GM19455 (cell line): ENCODE measurements around the gene WRNIP1.
"Not testable (repeated sequence)": the region's sequence is repeated elsewhere in the genome, so short reads cannot be mapped to it uniquely, and the experiment has no call there.

Source experiments
- ATAC-seq: cut with Tn5 transposase; IDR thresholded peaks from one replicate; pipeline ENCODE4 v1.9.1; 2021; ENCODE audit not compliant: unreplicated experiment

The WRNIP1 gene

DNA sequence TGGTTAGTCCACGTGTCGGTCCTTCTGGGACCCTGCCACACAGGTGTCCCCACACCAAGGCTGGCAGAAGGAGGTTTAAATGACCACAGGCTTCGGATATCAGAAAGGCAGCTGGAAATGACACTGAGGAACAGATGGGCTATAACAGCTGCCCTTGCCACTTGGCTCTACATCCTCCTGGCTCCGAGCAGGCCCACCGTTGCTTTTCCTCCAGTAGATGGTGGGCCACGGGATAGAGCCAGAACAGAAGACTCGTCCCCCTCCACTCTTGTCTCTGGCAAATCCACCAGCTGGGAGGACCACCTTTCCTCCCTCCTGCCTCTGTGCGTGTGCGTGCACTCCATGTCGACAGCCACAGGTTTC is 17.6 kb downstream of the WRNIP1 start:
- no peak for ATAC-seq

DNA sequence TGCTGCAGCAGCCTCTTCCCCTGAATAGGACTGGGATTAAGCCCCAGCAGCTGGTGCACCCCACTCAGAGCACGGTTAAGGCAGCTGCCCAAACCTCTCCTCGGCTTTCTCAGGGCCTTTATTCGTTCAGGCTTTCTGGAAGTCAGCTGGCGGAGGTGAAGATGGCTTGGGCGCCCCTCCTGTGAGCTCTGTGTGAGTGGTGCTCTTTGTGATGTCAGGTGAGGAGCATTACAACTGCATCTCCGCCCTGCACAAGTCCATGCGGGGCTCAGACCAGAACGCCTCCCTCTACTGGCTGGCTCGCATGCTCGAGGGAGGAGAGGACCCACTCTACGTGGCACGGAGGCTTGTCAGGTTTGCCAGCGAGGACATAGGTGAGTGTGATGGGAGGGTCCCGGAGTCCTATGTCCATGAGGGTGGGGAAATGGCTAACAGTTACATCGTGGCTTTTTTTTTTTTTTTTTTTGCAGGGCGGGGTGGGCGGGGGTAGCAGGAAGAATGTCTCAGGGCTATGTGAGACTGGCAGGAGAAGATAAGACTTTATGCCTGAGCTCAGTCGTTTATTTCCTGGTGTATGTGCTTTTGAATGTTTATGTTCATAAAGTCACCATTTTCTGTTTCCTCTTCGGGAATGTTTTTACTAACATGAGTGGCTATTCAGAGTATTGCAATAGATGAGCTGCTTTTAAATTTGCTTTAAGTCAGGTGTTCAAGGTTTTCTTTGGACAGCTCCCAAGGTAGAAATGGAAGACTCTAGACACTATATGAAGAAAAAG is 18.2 kb downstream of the WRNIP1 start:
- ATAC-seq: no peak

DNA sequence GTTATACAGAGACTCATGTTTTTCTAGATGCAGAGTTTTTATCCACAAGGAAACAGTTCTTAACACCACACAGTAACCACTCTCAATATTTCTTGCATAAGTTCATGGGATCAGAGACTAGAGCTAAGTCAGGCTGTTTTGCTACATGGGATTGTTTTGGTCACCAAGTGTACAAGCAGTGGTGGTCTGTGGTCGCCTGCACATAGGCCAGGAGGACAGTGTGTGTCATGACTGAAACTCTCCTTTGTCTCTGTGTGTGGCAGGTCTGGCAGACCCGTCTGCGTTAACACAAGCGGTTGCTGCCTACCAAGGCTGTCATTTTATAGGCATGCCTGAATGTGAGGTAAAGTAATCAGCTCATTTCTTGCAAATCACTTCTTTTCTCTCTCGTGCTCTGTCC is 18.9 kb downstream of the WRNIP1 start:
- ATAC-seq: no peak

DNA sequence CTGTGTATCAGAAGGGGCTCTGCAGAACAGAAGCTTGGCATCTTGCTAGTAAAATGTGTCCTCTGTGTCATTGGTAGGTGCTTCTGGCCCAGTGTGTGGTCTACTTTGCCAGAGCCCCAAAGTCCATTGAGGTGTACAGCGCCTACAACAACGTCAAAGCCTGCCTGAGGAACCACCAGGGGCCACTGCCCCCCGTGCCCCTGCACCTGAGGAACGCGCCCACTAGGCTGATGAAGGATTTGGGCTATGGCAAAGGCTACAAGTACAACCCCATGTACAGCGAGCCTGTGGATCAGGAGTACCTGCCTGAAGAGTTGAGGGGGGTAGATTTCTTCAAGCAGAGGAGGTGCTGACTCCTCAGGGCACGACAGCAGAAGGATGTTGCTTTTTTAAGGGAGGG is 19.7 kb downstream of the WRNIP1 start:
- no peak for ATAC-seq

DNA sequence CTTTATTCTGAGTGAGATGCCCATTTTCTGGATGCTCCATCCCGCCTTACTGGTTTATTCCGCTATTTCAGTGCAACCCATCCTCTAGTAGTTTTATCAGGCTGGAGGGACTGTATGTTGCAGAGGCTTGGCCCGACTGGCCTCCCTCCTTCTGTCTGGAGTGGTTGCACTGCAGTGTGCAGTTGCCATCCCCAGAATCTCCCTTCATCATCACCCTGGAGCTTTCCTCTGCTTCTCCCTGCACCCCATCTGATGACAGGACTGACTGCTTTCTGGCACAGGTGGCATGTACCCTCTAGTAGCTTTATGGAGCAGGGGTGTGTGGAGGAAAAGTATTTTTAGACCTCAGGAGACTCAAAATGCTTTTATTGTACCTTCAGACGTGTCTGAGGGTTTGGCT is 21.1 kb downstream of the WRNIP1 start:
- no peak for ATAC-seq

DNA sequence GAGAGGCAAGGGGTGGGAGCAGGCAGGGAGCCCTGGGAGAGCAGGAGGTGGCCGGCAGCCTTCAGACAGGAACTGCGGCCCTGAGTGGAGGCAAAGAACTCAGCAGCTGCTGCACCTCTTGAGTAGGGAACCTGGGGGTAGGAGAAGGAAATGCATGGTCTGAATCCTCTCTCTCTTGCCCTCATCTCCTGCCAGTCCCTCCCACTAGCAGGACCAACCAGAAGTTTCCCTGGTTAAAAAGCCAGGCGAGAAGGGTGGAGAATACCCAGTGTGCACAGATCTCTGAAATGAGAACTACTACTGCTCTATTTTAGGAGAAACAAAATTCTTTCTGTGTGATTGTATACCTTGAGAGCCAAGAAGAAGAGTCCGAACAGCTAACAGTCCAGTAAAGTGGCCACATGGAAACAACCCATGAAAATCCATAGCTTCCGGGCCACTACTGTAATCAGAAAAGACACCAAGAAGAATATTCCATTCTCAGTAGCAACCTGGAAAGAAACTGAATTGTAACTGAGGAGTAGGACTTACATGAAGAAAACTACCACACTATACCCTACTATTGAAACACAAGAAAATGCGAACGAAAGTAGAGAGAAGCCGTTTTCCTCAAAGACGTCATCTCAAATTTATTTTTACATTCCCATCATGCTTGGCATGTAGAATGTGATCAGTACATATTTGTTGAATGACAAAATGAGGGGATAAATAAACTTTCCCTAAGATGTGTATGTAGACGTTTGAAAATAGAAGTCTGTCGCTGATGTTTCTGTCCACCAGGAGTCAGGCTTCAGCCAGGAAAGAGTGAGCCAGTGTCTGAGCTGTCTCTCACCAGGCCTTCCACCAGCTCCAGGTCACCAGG is 25.6 kb downstream of the WRNIP1 start:
- ATAC-seq: peak; percentile 57

DNA sequence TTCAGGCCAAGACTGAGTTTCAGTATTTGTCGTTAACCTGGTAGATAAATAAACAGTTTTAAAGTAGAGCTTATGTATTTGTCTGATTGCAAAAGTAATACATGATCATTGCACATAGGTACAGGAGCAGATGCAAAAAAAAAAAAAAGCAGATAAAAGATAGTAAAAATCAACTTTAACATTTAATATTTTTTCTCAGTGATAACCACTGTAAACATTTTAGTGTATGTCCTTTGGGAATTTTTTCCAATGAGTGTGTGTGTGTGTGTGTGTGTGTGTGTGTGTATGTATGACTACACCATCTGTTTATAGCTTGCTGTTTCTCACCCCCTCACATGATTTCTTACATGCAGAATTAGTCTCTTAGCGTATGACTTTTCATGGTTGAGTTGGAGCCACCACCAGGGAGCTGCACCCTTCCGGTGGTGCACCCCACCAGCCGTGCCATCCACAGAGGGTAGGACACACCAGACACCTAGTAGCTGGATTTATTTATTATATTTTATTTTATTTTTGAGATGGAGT is 26.3 kb downstream of the WRNIP1 start:
- no peak for ATAC-seq

DNA sequence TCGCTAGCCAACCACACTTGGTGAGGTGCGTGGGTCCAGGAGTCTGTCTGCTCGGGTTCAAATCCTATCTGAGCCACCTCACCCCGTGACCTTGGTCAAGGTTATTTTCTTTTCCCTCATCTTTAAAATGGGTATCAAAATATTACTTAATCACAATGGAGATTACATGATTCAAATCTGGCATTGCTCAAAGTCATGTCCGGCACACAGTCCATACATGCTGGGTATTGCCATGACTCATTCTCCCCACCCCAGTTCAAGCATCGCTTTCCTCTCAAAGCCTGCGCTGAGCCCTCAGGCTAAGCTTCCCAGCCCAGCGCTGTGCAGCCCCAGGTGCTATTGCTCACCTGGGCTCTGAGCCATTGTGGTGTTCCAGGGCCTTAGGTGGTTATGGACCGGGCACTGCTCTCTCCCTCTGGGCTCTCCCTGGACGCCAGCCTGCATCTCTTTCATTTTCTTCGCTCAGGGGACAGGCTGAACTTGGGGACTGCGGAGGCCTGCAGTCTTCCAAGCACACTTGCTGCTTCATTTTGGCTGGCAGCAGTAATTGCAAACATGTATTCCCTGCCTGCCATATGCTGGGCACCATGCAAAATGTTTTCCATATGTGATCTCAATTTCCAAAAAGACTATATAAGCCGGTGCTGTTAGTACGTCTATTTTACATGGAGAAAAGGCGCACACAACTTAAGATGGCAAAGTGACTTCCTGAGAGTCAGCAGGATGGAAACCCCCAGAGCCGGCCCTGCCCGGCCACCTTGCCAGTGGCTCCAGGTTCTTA is 27.3 kb downstream of the WRNIP1 start:
- no peak for ATAC-seq

DNA sequence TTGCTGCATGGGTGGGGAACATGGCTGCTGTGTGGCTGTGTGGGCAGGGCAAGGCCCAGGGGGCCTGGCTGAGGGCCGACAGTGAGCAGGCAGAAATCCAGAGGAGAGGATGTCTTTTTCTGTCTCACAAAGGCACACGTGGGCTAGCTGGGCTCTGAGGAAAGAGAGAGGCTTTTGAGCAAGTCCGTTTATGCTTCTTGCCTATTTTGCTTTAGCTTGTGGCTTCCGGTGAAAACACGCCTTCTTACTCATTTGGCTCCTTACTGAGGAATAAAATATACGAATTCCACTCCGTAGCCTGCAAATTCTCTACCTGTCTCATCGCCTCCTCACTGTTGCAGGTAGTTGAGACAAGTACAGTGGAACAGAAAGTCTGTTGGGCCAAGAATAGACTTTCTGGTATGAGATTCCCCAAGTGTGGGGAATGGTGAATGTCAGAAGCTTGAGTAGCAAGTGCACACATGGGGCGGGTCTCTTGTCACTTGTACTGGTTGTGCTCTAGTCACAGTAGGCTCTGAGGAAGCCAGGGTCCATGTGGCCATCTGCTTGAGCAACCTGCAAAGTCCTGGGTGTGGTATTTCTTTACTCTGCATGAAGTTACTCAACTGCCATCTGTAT is 28.4 kb downstream of the WRNIP1 start:
- ATAC-seq: no peak

DNA sequence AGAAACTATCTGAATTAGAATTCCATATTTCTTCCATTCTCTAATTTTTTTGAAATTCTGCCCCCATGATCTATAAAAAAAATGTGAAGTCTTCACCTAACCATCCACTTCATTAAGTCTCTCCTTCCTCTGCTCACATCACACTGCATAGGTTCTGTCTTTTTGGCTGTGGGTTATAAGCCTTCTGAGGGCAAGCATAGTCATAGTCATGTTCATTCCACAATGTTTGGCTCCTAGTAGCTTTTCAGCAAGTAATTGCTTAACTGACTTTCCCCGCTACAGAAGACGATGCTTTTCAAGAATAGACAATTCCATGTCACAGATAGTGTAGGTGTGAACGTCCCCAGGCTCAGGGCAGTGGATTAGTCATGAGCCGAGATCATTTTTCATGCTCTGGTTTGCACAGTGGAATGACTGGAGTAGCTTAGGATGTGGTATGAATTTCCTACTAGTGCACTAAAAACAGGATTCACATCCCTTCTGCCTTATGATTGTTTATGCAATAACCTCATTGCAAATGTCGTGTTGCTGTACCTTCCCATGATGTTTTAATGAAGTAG is 29.1 kb downstream of the WRNIP1 start:
- ATAC-seq: no peak

DNA sequence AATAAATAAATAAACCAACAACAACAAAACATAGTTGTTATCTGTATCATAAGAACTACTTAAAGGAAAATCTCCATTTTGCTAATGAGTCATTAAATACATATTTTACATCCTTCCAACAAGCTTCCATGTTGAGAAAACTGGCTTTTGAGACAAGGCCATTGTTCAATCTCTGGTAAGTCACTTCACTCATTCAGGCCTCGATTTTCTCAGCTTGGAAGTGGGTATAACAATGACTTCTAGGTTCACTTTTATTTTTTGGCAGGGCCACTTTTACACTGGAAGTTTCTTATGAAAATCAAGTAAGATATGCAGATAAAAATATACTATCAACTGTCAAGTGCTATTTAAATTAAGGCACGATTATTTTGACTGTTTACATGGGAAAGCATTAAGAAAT is 30.0 kb downstream of the WRNIP1 start:
- ATAC-seq: no peak

DNA sequence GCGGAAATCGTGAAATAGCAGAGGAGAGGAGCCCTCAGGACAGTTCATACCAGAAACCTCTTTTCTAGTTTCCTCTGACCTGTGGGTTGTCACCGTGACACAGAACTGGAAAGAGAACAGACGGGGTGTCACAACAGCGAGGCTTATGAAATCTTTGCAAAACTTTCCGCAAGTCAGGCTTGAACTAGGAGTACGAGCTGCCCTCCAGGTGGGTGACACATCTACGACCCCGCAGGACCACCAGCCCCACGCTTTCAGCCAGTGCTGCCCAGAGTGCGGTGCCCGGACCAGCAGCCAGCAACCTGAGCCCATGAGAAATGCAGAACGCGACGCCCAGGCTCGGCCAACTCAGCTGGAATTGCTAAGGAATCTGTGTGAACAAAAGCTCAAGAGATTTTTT is 30.8 kb downstream of the WRNIP1 start:
- ATAC-seq: no peak

DNA sequence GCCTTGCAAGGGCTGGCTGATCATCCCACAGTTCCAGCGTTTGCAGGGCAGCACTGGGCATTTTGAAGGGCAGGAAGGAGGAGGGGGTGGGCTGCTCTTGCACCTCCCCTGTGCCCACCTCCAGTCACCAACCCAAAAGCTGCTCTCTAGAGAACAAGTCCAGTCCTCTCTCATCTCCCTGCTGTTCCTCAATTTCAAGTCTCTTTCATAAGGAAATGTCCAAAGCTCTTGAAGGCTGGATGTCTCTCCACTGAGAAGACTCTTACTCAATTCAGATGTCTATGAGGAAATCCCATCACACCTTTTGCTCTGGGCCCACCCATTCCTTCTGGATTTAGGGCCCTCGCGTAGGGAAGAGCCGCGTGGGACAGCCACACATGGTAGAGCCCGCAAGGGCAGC is 31.7 kb downstream of the WRNIP1 start:
- no peak for ATAC-seq

DNA sequence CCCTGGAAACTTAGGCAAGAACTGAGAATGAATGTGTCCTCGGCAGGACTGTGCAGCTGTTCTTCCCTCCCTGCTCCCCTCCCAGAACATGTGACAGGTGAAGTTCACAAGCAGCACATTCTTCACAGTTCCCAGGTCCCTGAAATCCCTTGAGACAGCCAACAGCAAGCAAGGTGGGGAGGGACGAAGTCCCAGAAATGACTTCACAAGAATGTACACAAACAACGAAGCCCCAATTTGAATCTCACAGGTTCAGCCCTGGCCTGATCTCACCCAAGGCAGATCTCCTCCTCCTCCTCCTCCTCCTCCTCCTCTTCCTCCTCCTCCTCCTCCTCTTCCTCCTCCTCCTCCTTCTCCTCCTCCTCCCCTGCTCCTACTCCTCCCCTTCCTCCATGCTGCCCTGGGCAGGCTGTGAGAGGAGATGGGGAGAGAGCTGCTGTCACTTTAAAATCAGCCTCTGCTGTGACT is 32.4 kb downstream of the WRNIP1 start:
- no peak for ATAC-seq

DNA sequence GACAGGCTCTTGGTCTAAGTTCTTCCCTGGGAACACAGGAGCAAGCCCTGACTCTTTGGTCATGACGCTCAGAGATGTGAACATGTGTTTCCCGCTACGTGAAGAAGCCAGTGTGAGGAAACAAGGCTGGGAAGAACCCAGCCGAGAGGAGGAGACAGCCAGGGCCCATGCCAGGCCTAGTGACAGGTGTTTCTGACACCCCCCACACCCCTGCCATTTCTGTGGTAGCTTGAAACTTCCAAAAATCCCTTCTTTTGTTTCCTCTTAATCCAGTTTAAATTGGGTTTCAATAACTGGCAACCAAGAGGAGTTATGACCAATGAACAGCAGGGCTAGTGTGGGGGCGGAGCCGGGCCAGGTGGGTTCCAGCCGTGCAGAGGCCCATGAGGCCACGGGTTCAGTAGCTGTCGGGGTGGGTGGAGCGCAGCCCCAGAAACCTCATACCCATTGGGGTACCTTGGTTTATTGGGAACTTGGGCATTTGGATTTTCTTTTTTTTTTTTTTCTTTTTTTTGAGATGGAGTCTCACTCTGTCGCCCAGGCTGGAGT is 33.5 kb downstream of the WRNIP1 start:
- no peak for ATAC-seq

DNA sequence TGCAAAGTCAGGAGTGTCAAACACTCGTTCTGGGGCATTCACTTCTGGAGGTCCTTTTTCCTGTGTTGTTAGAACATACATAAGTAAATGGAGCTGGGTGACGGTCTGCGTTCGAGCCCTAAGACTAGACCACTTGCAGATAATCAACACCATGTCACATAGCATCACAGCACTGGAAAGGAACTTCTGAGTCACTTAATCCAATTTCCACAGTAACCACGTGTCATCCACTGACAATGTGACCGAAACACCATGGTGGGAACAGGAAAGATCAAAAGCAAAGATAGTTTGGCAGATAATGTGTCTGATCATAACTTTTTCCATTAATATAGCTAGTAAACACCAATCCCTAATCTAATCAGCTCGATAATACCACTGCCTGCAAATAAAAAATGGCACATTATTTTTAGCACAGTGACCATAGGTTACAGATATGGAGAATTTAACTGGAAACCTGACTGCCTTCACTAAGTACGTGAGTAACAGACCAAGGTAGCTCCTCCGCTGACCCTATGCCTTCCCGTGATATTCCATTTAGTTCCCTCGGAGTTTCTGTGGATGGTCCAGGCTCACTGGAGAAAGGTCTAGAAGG is 34.8 kb downstream of the WRNIP1 start:
- no peak for ATAC-seq

DNA sequence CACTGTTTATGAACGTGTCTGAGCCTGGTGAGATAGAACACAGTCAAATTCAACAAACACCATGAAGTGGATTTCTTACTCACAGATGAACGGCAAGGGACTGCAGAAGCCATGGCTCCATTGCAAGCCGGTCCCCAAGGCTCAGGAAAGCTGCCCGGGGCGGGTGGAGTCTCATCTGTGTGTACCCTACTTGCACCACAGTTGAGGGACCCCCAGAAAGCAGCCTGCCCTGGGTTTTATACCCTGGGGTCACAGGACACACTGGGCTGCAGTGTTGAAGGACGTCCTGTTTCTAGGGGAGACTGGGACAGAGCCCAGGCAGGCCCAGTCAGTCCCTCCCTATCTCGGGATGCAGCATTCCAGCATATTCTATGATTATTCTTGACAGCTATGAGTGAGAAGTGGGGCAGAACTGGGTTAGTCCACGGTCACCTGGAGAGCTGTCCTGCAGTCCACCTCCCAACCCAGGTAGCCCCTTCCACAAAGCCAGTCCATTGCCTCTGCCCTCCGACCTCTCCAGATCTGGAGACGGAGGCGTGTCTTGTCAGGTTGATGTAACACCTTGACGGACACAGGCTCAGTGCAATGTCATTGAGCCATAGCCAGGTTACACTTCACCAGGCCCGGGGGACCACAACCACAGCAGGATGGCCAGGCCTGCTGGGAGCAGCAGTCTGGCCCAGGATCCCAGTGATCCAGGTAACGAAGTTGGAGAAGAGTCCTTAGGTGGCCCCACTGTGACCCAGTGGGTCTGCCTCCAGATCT is 35.5 kb downstream of the WRNIP1 start:
- no peak for ATAC-seq

DNA sequence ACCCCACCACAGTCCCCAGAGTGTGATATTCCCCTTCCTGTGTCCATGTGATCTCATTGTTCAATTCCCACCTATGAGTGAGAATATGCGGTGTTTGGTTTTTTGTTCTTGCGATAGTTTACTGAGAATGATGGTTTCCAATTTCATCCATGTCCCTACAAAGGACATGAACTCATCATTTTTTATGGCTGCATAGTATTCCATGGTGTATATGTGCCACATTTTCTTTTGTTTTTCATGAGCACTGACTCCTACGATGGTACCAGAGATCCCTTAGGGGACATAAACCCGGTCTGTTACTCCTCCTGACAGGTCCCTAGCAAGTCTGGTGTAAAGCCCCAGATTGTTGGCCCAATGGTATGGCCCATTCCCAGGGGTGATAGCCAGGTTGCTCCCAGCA is 36.5 kb downstream of the WRNIP1 start:
- ATAC-seq: not testable (repeated sequence)

DNA sequence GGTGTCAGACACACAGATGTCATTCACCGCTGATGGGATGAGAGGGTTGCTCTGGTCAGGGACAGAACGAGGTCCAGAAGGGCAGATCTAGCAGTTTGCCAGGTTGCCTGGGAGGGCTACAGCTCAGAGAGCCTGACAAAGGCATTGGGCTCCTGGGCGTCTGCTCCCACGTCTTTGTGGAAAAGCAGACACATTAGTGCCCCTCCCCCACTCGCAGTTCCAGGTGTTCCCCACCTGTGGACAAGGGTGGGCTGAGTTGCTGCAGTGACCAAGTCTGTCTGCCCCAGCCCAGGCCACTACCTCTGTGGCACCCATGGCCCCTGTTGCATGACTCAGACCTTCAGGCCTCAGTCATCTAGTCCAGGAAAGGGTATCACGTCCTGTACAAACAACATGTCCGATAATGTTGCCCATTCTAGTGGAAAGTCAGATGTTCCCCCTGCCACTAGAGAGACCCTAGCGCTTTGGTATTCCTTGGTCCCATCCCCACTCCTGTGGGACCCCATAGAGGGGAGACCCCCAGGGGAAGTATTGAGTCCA is 37.4 kb downstream of the WRNIP1 start:
- ATAC-seq: no peak
